GM12878 (cell line): Measurements from ENCODE around the gene GRM7. TPM values are rescaled to one million over a fixed set of nuclear protein-coding genes. Genes with fewer than 3 reads are reported as not detected.

Experiments
- ATAC-seq: fragments of 200-7000 bp; cut with Tn5 transposase; 3 replicates; pipeline ENCODE4 v1.9.1; 2020; ENCODE audit warnings: mild to moderate bottlenecking, moderate library complexity
- BruUV-seq: library from RNA; stranded (reverse); fragments of 400-500 nt; replicated peaks from 2 replicates; lab custom pipeline; 2021; lab: Mats Ljungman, UMichigan
- CTCF ChIA-PET: fragments of 300-600 bp; sonication (Branson Sonifier 250); formaldehyde crosslinking; extraction: SDS; loops from one replicate; lab custom pipeline; 2021; ENCODE audit warnings: inconsistent platforms; lab: Yijun Ruan, JAX
- POLR2A ChIA-PET: fragments of 350-600 bp; formaldehyde crosslinking; extraction: SDS; loops from one replicate; lab custom pipeline; 2021; ENCODE audit warnings: inconsistent platforms; lab: Charles Lee
- RAD21 ChIA-PET: fragments of 300-600 bp; sonication (Branson Sonifier 250); formaldehyde crosslinking; loops from one replicate; lab custom pipeline; 2023; ENCODE audit warnings: antibody characterized with exemption; ENCODE audit not compliant: unreplicated experiment; lab: Charles Lee
- SMC1A ChIA-PET: fragments of 300-600 bp; sonication (Branson Sonifier 250); formaldehyde crosslinking; loops from one replicate; lab custom pipeline; 2023; ENCODE audit not compliant: unreplicated experiment, uncharacterized antibody; lab: Charles Lee
- DNase-seq: peaks from one replicate; pipeline ENCODE4 v3.0.0-alpha.2; 2011; ENCODE audit warnings: low read depth, low spot score
- FAIRE-seq: peaks from 3 replicates; lab custom pipeline; 2011; peaks lifted over from hg19 to GRCh38; lab: Jason Lieb, UNC
- H2AFZ ChIP-seq: 2 replicates; pipeline ENCODE4 v1.6.0; 2011; ENCODE audit warnings: low read depth, low read length, control low read depth; ENCODE audit not compliant: control insufficient read depth
- H3K27ac ChIP-seq: 2 replicates; pipeline ENCODE4 v1.5.1; 2011; ENCODE audit warnings: control low read depth; ENCODE audit not compliant: control insufficient read depth, insufficient read depth
- H3K27me3 ChIP-seq, 2 experiments: replicated peaks in 1 of 2; 2 replicates each; pipeline versions ENCODE4 v1.6.0 to v1.6.1; 2011; ENCODE audit warnings: low read length in 1 of 2; ENCODE audit not compliant: control insufficient read depth in 2 of 2, insufficient read depth in 2 of 2
- H3K36me3 ChIP-seq, 2 experiments: 2 replicates each; pipeline ENCODE4 v1.5.1; 2011; ENCODE audit warnings: low read length in 1 of 2; ENCODE audit not compliant: control insufficient read depth in 2 of 2, insufficient read depth in 2 of 2
- H3K4me1 ChIP-seq: 2 replicates; pipeline ENCODE4 v1.6.1; 2011; ENCODE audit warnings: mild to moderate bottlenecking, low read length, moderate library complexity, mixed read lengths; ENCODE audit not compliant: control insufficient read depth, insufficient read depth
- H3K4me2 ChIP-seq: 2 replicates; pipeline ENCODE4 v1.6.0; 2011; ENCODE audit warnings: control low read depth; ENCODE audit not compliant: control insufficient read depth, insufficient read depth
- H3K4me3 ChIP-seq: fragments of 200-600 bp; sonication (generic); 2 replicates; pipeline ENCODE4 v1.5.1; 2016
- H3K79me2 ChIP-seq: 2 replicates; pipeline ENCODE4 v1.6.0; 2011; ENCODE audit warnings: low read length; ENCODE audit not compliant: control insufficient read depth, insufficient read depth
- H3K9ac ChIP-seq: 2 replicates; pipeline ENCODE4 v1.8.0; 2011; ENCODE audit warnings: low read length, control low read depth, mixed read lengths; ENCODE audit not compliant: control insufficient read depth, insufficient read depth
- H3K9me3 ChIP-seq: replicated peaks from 3 replicates; pipeline ENCODE4 v1.5.1; 2011; ENCODE audit warnings: mild to moderate bottlenecking, low read length; ENCODE audit not compliant: control insufficient read depth, insufficient read depth
- H4K20me1 ChIP-seq: 2 replicates; pipeline ENCODE4 v1.6.0; 2011; ENCODE audit not compliant: control insufficient read depth, insufficient read depth
- CHD2 ChIP-seq: IDR thresholded peaks from 2 replicates; pipeline ENCODE4 v1.6.1; 2011; ENCODE audit warnings: low read depth, low read length, improper control_type of control experiment, borderline replicate concordance
- ESRRA ChIP-seq: IDR thresholded peaks from 2 replicates; pipeline ENCODE4 v1.6.1; 2012; ENCODE audit warnings: mild to moderate bottlenecking, low read length, improper control_type of control experiment
- HCFC1 ChIP-seq: fragments of 150-350 bp; IDR thresholded peaks from 2 replicates; pipeline ENCODE4 v1.6.1; 2014; ENCODE audit warnings: low read length
- HDGF ChIP-seq: fragments of 450-650 bp; IDR thresholded peaks from 2 replicates; pipeline ENCODE4 v1.6.1; 2016; ENCODE audit warnings: antibody characterized with exemption
- JUNB ChIP-seq: IDR thresholded peaks from 2 replicates; pipeline ENCODE4 v1.6.1; 2016; ENCODE audit warnings: antibody characterized with exemption, mild to moderate bottlenecking
- KLF5 ChIP-seq: fragments of 450-650 bp; IDR thresholded peaks from 2 replicates; pipeline ENCODE4 v1.6.1; 2014; ENCODE audit warnings: mild to moderate bottlenecking; ENCODE audit not compliant: partially characterized antibody
- MYC ChIP-seq: IDR thresholded peaks from 2 replicates; pipeline ENCODE4 v1.6.1; 2011; ENCODE audit warnings: mild to moderate bottlenecking, low read length, moderate library complexity, inconsistent platforms; ENCODE audit not compliant: insufficient read depth, insufficient replicate concordance, insufficient read length, severe bottlenecking
- NFIC ChIP-seq: IDR thresholded peaks from 2 replicates; pipeline ENCODE4 v1.6.1; 2012; ENCODE audit warnings: low read depth, mild to moderate bottlenecking, inconsistent platforms, low read length, moderate library complexity
- NFYB ChIP-seq: IDR thresholded peaks from 2 replicates; pipeline ENCODE4 v1.6.1; 2011; ENCODE audit warnings: low read depth, mild to moderate bottlenecking, low read length, improper control_type of control experiment, moderate library complexity; ENCODE audit not compliant: insufficient read depth
- PAX8 ChIP-seq: fragments of 450-650 bp; IDR thresholded peaks from 2 replicates; pipeline ENCODE4 v1.6.1; 2017; ENCODE audit warnings: mild to moderate bottlenecking, moderate library complexity
- SMAD1 ChIP-seq: fragments of 450-650 bp; IDR thresholded peaks from 2 replicates; pipeline ENCODE4 v1.6.1; 2018; ENCODE audit warnings: mild to moderate bottlenecking, low read depth; ENCODE audit not compliant: partially characterized antibody
- SMC3 ChIP-seq: IDR thresholded peaks from 2 replicates; pipeline ENCODE4 v1.6.1; 2011; ENCODE audit warnings: low read length, improper control_type of control experiment, borderline replicate concordance
- ZBED1 ChIP-seq: IDR thresholded peaks from 2 replicates; pipeline ENCODE4 v1.6.1; 2016; ENCODE audit warnings: borderline replicate concordance
- ZNF384 ChIP-seq: IDR thresholded peaks from 2 replicates; pipeline ENCODE4 v1.6.1; 2012; ENCODE audit warnings: low read depth, mild to moderate bottlenecking, low read length, improper control_type of control experiment, borderline replicate concordance
- ZSCAN29 ChIP-seq: fragments of 450-650 bp; IDR thresholded peaks from 2 replicates; pipeline ENCODE4 v1.6.1; 2017; ENCODE audit warnings: mild to moderate bottlenecking, moderate library complexity
- WGBS: methylation state at CpG from one replicate; pipeline ENCODE4 v1.1.6; 2016; ENCODE audit warnings: low lambda C conversion rate; ENCODE audit not compliant: insufficient replicate concordance, insufficient coverage; ENCODE audit errors: missing lambda C conversion rate; 5-methylcytosine and 5-hydroxymethylcytosine counted together
- in situ Hi-C: fragments of 300-500 bp; cut with MboI; formaldehyde crosslinking; loops from 9 replicates; pipeline ENCODE4 v1.14.3; 2018; ENCODE audit warnings: mixed read lengths
- intact Hi-C: fragments of 100-400 bp; cut with micrococcal nuclease; formaldehyde crosslinking; loops from one replicate; pipeline ENCODE4 v1.14.2; 2022; ENCODE audit not compliant: unreplicated experiment
- polyA plus RNA-seq, 11 experiments: library from polyadenylated mRNA; depleted of rRNA in 4 of 11; unstranded in 6 of 11; stranded (reverse) in 5 of 11; fragments of >200 nt; fragmentation: Nextera tagmentation in 4 of 11; fragmentation: Illumina TruSeq in 1 of 11; extraction: Ambion mirVana in 4 of 11; extraction: Trizol in 1 of 11; gene quantifications; 1 replicate in 1 of 11; 2 replicates in 10 of 11; pipeline versions ENCODE4 v1.2.1 to v1.2.3, GENCODE V29; 2011 to 2016; ENCODE audit warnings: inconsistent platforms in 2 of 11, missing spikeins in 2 of 11, low read depth in 1 of 11
- total RNA-seq, 4 experiments: library from RNA; depleted of rRNA in 3 of 4; stranded (reverse); fragments of >200 nt in 3 of 4; fragmentation: Illumina TruSeq in 1 of 4; extraction: Trizol in 1 of 4; gene quantifications; 2 replicates each; pipeline versions ENCODE4 v1.2.1 to v1.2.3, GENCODE V29; 2013 to 2021
- TF ChIP-seq, protein P1 (sequence below): fragments of 450-650 bp; IDR thresholded peaks from 2 replicates; pipeline ENCODE4 v1.6.1; 2017; ENCODE audit warnings: low read depth, mild to moderate bottlenecking, moderate library complexity
- TF ChIP-seq, protein P2 (sequence below): fragments of 450-650 bp; IDR thresholded peaks from 2 replicates; pipeline ENCODE4 v1.6.1; 2016; ENCODE audit warnings: mild to moderate bottlenecking
- TF ChIP-seq, protein P3 (sequence below): fragments of 450-650 bp; IDR thresholded peaks from 2 replicates; pipeline ENCODE4 v1.6.1; 2016; ENCODE audit warnings: mild to moderate bottlenecking

GRM7 gene
- total and polyA plus RNA-seq, 10 of the 15 experiments (the other 5 are each of a cell fraction or from before 2014, with no cell fraction given): not detected

DNA sequence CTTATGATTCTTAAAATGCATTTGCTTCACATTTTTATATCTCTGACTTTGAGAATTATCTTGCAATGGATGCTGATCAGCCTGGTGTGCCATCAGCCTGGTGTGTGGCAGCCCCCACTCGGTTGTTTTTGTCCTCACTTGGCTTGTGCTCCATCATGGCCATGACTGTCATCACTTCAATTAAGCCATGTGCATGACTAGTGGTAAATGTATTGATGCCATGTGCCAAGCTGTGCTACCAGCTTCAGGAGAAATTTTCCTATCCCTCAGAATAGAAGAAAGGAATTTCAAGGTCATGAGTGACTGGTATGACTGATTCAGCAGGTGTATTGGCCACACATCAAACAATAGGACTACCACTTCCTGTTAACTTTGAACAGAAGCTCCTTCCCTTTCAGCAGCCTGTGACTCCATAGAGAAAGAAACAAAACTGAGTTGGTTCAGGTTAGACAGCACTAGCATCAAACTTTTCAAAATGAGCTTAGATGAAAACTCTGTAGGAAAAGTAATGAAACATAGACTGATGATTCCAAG is 251.7 kb downstream of the GRM7 start:
- H3K27ac ChIP-seq: no peak overlapping the region
- no peak overlapping the region for H3K4me2 ChIP-seq
- CTCF ChIA-PET: no interaction called here
- TF ChIP-seq SMC3: no peak
- TF ChIP-seq HDGF: no peak
- TF ChIP-seq, protein P1, sequence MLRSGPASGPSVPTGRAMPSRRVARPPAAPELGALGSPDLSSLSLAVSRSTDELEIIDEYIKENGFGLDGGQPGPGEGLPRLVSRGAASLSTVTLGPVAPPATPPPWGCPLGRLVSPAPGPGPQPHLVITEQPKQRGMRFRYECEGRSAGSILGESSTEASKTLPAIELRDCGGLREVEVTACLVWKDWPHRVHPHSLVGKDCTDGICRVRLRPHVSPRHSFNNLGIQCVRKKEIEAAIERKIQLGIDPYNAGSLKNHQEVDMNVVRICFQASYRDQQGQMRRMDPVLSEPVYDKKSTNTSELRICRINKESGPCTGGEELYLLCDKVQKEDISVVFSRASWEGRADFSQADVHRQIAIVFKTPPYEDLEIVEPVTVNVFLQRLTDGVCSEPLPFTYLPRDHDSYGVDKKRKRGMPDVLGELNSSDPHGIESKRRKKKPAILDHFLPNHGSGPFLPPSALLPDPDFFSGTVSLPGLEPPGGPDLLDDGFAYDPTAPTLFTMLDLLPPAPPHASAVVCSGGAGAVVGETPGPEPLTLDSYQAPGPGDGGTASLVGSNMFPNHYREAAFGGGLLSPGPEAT: no peak
- TF ChIP-seq MYC: no peak
- TF ChIP-seq SMAD1: no peak
- no peak for TF ChIP-seq KLF5
- no peak for TF ChIP-seq HCFC1
- no peak for TF ChIP-seq ZNF384
- TF ChIP-seq ZBED1: no peak
- TF ChIP-seq, protein P2, sequence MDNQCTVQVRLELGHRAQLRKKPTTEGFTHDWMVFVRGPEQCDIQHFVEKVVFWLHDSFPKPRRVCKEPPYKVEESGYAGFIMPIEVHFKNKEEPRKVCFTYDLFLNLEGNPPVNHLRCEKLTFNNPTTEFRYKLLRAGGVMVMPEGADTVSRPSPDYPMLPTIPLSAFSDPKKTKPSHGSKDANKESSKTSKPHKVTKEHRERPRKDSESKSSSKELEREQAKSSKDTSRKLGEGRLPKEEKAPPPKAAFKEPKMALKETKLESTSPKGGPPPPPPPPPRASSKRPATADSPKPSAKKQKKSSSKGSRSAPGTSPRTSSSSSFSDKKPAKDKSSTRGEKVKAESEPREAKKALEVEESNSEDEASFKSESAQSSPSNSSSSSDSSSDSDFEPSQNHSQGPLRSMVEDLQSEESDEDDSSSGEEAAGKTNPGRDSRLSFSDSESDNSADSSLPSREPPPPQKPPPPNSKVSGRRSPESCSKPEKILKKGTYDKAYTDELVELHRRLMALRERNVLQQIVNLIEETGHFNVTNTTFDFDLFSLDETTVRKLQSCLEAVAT: no peak
- no peak for TF ChIP-seq NFYB
- no peak for TF ChIP-seq NFIC
- TF ChIP-seq JUNB: no peak
- TF ChIP-seq, protein P3, sequence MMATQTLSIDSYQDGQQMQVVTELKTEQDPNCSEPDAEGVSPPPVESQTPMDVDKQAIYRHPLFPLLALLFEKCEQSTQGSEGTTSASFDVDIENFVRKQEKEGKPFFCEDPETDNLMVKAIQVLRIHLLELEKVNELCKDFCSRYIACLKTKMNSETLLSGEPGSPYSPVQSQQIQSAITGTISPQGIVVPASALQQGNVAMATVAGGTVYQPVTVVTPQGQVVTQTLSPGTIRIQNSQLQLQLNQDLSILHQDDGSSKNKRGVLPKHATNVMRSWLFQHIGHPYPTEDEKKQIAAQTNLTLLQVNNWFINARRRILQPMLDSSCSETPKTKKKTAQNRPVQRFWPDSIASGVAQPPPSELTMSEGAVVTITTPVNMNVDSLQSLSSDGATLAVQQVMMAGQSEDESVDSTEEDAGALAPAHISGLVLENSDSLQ: no peak
- TF ChIP-seq CHD2: no peak
- TF ChIP-seq ESRRA: no peak
- TF ChIP-seq PAX8: no peak
- TF ChIP-seq ZSCAN29: no peak
- TF ChIP-seq, all 136 proteins: peak for 0
- Histone ChIP-seq H3K9me3 (no peaks in the 10 kb centered on the region), H3K79me2 (no peaks in the 10 kb centered on the region), H4K20me1 (no peaks in the 10 kb centered on the region), H2AFZ (no peak overlapping the region), H3K36me3 (no peaks in the 10 kb centered on the region), H3K4me3 (no peak overlapping the region), H3K4me1 (no peaks in the 10 kb centered on the region), H3K9ac (no peak overlapping the region), H3K27me3 (no peaks in the 10 kb centered on the region)
- no TSS peak for BruUV-seq
- FAIRE-seq (no peak), DNase-seq (no peak), ATAC-seq (peak; percentile 29; the same call in 1 of the 3 replicates)
- ChIA-PET RAD21 (no interaction called here), SMC1A (interaction anchor here (0.8 to 1.5 kb wide), 2 partner anchors 10 to 13 kb away, joined by 3 read pairs; no protein-coding TSS in a partner anchor), POLR2A (no interaction called here)
- 0% methylated on average over 1 of the region's 1 CpG for WGBS
- in situ Hi-C loops (no loop called here), intact Hi-C loops (no loop called here)
